ENCODE measurements around the gene SVEP1. TPM values are rescaled to one million over a fixed set of nuclear protein-coding genes. Genes with fewer than 3 reads are reported as not detected.

Gene SVEP1
- total and polyA plus RNA-seq, 2 of the 13 experiments (the other 11 are each of a cell fraction or from before 2014, with no cell fraction given): not detected

- TF ChIP-seq CTCF (CRISPR knock-in tag; IDR thresholded peaks at IDR 0.05) (0 out of 2 replicates have a peak, but pooled peaks have one; percentile 3), HOXA3 (CRISPR knock-in tag; IDR thresholded peaks at IDR 0.05) (no peak), THAP8 (CRISPR knock-in tag; IDR thresholded peaks at IDR 0.05; ENCODE audit: borderline replicate concordance) (no peak), ARNT2 (CRISPR knock-in tag; IDR thresholded peaks at IDR 0.05; ENCODE audit: low read depth) (no peak), ZBTB8A (CRISPR knock-in tag; IDR thresholded peaks at IDR 0.05; ENCODE audit: borderline replicate concordance, low read depth) (no peak), ZNF280B (CRISPR knock-in tag; IDR thresholded peaks at IDR 0.05; ENCODE audit: borderline replicate concordance) (no peak), CEBPZ (IDR thresholded peaks at IDR 0.05; ENCODE audit: low read length) (no peak), ZNF432 (CRISPR knock-in tag; IDR thresholded peaks at IDR 0.05; ENCODE audit: borderline replicate concordance) (no peak)
These were observed 153.4 kb downstream of the SVEP1 start (continued) for GRCh38 chr9:110426052-110426709.

All from HepG2 (cell line).